Stomach (tissue), 9 donors: Measurements from ENCODE around the gene DRGX. TPM values are rescaled to one million over a fixed set of nuclear protein-coding genes. Genes with fewer than 3 reads are reported as not detected.

Source experiments
- DNase-seq, 2 donors: peaks; one replicate each; pipeline versions ENCODE4 v3.0.0 to v3.0.0-alpha.2; 2013 to 2019
- H3K27ac ChIP-seq, 5 donors: fragments of 200-600 bp in 4 of 5; sonication (generic) in 4 of 5; one replicate each; pipeline ENCODE4 v1.5.1; 2013 to 2019; ENCODE audit warnings: mild to moderate bottlenecking in 1 of 5, moderate library complexity in 1 of 5
- H3K27me3 ChIP-seq, 3 donors: fragments of 200-600 bp; sonication (generic); one replicate each; pipeline ENCODE4 v1.5.1; 2017 to 2019; ENCODE audit warnings: mixed run types in 1 of 3
- H3K36me3 ChIP-seq, 4 donors: fragments of 200-600 bp; sonication (generic); 1 replicate in 3 of 4; 2 replicates in 1 of 4; pipeline ENCODE4 v1.5.1; 2016 to 2019
- H3K4me1 ChIP-seq, 4 donors: fragments of 200-600 bp; sonication (generic); one replicate each; pipeline ENCODE4 v1.5.1; 2016 to 2019
- H3K4me3 ChIP-seq, 4 donors: fragments of 200-600 bp; sonication (generic) in 3 of 4; one replicate each; pipeline ENCODE4 v1.5.1; 2016 to 2019; ENCODE audit warnings: mild to moderate bottlenecking in 1 of 4
- H3K9me3 ChIP-seq, 4 donors: fragments of 200-600 bp; sonication (generic); one replicate each; pipeline ENCODE4 v1.5.1; 2016 to 2019
- EP300 ChIP-seq: sonication (generic); formaldehyde crosslinking; IDR thresholded peaks from one replicate; pipeline ENCODE4 v1.6.1; 2017; ENCODE audit warnings: antibody characterized with exemption
- POLR2A ChIP-seq, 4 donors: fragments of 450-650 bp; IDR thresholded peaks; one replicate each; pipeline ENCODE4 v1.6.1; 2016; ENCODE audit warnings: antibody characterized with exemption in 4 of 4, control low read depth in 2 of 4, mild to moderate bottlenecking in 1 of 4, moderate library complexity in 1 of 4
- POLR2AphosphoS5 ChIP-seq, 3 donors: sonication (generic); formaldehyde crosslinking; IDR thresholded peaks; one replicate each; pipeline ENCODE4 v1.6.1; 2016; ENCODE audit warnings: antibody characterized with exemption in 3 of 3
- WGBS, 5 donors: extraction: QIAGEN DNeasy Blood & Tissue Kit in 3 of 5; methylation state at CpG; one replicate each; pipeline versions ENCODE4 v1.1.5 to v1.1.7; 2013 to 2018; 5-methylcytosine and 5-hydroxymethylcytosine counted together
- intact Hi-C: fragments of 100-400 bp; cut with DNase I; formaldehyde crosslinking; loops from one replicate; pipeline ENCODE4 v1.15.1; 2023; ENCODE audit warnings: low total_unique reads
- polyA plus RNA-seq, 3 donors: library from polyadenylated mRNA; stranded (reverse); fragments of 200-250 nt; gene quantifications; one replicate each; pipeline ENCODE4 v1.2.3, GENCODE V29; 2013
- total RNA-seq, 5 donors: library from RNA; depleted of rRNA; stranded (reverse); fragments of >200 nt; gene quantifications; one replicate each; pipeline versions ENCODE4 v1.1.0 to v1.2.3, GENCODE V29; 2014 to 2016
- TF ChIP-seq, protein P1 (sequence below), 7 experiments: fragments of 450-650 bp in 4 of 7; fragments of 200-600 bp in 3 of 7; sonication (generic) in 3 of 7; IDR thresholded peaks; one replicate each; pipeline ENCODE4 v1.5.1; 2016 to 2019; ENCODE audit warnings: antibody characterized with exemption in 7 of 7, control low read depth in 2 of 7, mild to moderate bottlenecking in 1 of 7
- donor health status: healthy with polysubstance abuse.
- donor health status: Bipolar disorder and iron deficiency.
- donor health status: healthy.

DRGX gene
- total and polyA plus RNA-seq, 8 donors = not detected

DNA sequence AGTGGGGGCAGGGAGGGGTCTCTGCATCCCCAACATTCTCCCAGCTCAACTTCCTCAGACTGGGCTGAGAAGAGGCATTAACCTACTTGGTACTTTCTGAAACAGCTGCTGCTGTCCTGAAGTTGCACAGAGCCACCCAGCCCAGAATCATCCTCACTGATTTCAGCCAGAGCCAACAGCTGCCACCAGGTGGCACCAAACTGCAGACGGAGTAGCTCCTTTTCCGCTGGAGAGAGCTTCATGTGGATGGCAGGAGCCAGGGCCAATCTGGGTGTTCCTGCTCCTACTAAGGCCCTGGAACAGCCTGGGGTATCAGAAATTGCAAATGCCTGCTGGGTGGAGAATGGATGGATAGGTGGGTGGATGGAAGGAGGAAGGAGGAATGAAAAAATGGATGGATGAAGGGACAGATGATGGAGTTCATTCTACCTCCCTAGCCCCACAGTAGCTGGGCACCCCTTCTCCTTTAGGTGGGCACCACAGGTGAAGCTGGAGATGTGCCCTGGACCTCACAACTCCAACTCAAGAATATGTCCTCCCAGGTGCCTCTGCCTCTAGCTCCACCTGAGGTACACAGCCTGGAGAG is 11.8 kb upstream of the DRGX start:
- Histone ChIP-seq H3K9me3 (no peaks in the 10 kb centered on the region), H3K4me3 (no peak overlapping the region), H3K27me3 (peaks cover 0 to 79% (median 12%) of the 10 kb centered on the region in 3 donors), H3K27ac (no peak overlapping the region), H3K36me3 (no peaks in the 10 kb centered on the region), H3K4me1 (no peaks in the 10 kb centered on the region)
- intact Hi-C loops = loop anchor here (10.0 kb wide), 1 partner anchor 107 kb away; no protein-coding TSS in a partner anchor
- WGBS, 5 donors = 0 to 6% (median 2%) methylated on average over 2 of the region's 2 CpGs
- TF ChIP-seq, protein P1, sequence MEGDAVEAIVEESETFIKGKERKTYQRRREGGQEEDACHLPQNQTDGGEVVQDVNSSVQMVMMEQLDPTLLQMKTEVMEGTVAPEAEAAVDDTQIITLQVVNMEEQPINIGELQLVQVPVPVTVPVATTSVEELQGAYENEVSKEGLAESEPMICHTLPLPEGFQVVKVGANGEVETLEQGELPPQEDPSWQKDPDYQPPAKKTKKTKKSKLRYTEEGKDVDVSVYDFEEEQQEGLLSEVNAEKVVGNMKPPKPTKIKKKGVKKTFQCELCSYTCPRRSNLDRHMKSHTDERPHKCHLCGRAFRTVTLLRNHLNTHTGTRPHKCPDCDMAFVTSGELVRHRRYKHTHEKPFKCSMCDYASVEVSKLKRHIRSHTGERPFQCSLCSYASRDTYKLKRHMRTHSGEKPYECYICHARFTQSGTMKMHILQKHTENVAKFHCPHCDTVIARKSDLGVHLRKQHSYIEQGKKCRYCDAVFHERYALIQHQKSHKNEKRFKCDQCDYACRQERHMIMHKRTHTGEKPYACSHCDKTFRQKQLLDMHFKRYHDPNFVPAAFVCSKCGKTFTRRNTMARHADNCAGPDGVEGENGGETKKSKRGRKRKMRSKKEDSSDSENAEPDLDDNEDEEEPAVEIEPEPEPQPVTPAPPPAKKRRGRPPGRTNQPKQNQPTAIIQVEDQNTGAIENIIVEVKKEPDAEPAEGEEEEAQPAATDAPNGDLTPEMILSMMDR (IDR thresholded peaks at IDR 0.05) = peak in 5 of 7 experiments; percentile 58 to 80 (median 75)
- TF ChIP-seq POLR2A (IDR thresholded peaks at IDR 0.05) = no peak
- no peak for TF ChIP-seq EP300
- no peak for TF ChIP-seq POLR2AphosphoS5 (IDR thresholded peaks at IDR 0.05)
- peak; percentile 81 to 89 for DNase-seq

DNA sequence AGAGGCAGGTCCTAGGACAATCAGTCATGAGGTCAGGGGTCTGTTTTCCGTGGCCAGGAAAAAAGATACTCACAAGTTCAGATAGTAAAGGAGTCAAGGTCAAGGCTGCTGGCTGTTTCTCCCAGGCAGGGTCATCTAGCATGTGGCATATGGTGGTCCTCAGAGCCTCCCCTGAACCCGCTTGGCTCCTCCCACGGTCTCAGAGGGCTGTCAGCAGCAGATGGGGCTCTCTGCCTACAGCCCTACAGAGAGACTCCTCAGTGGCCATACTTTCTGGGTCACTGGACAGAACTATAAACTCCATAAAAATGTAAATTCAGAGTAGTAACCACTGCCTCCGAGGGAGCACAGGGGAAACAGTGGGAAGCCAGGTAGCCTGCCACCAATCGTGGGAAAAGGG is 11.3 kb upstream of the DRGX start:
- Histone ChIP-seq H3K36me3 (no peaks in the 10 kb centered on the region), H3K4me3 (no peak overlapping the region), H3K27me3 (peaks cover 0 to 83% (median 17%) of the 10 kb centered on the region in 3 donors), H3K27ac (no peak overlapping the region), H3K4me1 (no peaks in the 10 kb centered on the region), H3K9me3 (no peaks in the 10 kb centered on the region)
- WGBS, 5 donors = 67 to 75% (median 70%) methylated on average over 4 to 5 of the region's 5 CpGs
- TF ChIP-seq POLR2AphosphoS5 (IDR thresholded peaks at IDR 0.05) (no peak), EP300 (no peak), POLR2A (IDR thresholded peaks at IDR 0.05) (no peak)
- TF ChIP-seq, protein P1 (IDR thresholded peaks at IDR 0.05) = no peak
- intact Hi-C loops = loop anchor here (10.0 kb wide), 1 partner anchor 108 kb away; no protein-coding TSS in a partner anchor
- DNase-seq = no peak

DNA sequence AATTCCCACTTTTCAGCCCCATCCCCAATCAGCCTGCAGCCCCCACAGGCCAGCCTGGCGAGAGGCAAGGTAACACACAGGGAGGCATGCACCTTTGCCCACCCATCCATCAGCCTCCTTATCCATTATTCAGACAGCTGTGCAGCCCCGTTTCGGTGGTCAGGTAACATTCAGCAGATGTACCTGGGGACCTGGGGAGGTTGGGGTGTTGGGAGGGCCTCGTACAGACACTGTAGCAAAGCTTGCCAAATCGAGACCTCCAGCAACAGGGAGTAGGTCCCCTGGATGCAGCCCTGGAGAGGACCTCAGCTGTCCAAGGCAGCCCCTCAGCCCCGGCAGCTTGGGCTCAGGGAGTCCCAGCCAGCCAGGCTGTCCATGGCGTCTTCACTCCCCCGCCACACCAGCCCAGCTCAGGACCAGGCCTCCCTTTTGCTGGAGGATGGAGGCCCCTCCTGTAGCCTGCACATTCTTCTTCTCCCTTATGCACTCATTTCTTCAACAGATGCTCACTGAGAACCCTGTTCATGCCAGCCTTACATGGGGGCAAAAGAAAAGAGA is 8.5 kb upstream of the DRGX start:
- no peaks in the 10 kb centered on the region for H3K36me3 ChIP-seq
- WGBS, 5 donors = 48 to 66% (median 59%) methylated on average over 6 to 8 of the region's 8 CpGs
- intact Hi-C loops = loop anchor here (10.0 kb wide), 1 partner anchor 110 kb away; no protein-coding TSS in a partner anchor

DNA sequence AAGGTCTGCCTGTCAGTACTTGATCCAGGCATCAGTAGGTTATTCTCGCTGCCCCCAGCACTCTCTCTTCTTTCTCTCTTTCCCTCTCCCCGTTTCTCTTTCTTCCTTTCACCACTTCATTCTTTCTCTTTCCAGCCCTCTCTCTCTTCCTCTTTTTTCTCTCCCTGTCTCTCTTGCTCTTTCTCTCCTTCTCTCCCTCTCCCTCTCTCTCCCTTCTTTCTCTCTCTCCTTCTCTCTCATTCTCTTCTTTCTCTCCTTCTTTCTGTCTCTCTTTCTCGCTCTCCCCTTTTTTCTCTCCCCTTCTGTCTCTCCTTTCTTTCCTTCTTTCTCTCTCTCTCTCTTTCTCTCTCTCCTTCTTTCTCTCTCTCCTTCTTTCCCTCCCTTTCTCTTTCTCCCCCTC is 7.5 kb upstream of the DRGX start:
- Histone ChIP-seq H3K9me3 (no peaks in the 10 kb centered on the region), H3K27me3 (peaks cover 2 to 96% (median 30%) of the 10 kb centered on the region in 3 donors), H3K36me3 (no peaks in the 10 kb centered on the region), H3K4me3 (no peak overlapping the region), H3K27ac (no peak overlapping the region), H3K4me1 (peaks cover 2 to 6% (median 3%) of the 10 kb centered on the region in 4 donors)
- intact Hi-C loops = loop anchor here (10.0 kb wide), 1 partner anchor 111 kb away; no protein-coding TSS in a partner anchor
- no peak for DNase-seq
- WGBS, 5 donors = 54 to 62% (median 61%) methylated on average over 3 of the region's 3 CpGs
- TF ChIP-seq POLR2AphosphoS5 (IDR thresholded peaks at IDR 0.05) = no peak
- no peak for TF ChIP-seq POLR2A (IDR thresholded peaks at IDR 0.05)
- TF ChIP-seq, protein P1 (IDR thresholded peaks at IDR 0.05) = no peak
- no peak for TF ChIP-seq EP300

More for the DNA sequence above, 8.5 kb upstream of the DRGX start:
- Histone ChIP-seq H3K4me3 (no peak overlapping the region), H3K9me3 (no peaks in the 10 kb centered on the region), H3K4me1 (no peaks in the 10 kb centered on the region), H3K27me3 (peaks cover 0 to 95% (median 19%) of the 10 kb centered on the region in 3 donors), H3K27ac (no peak overlapping the region)
- no peak for DNase-seq
- TF ChIP-seq POLR2AphosphoS5 (IDR thresholded peaks at IDR 0.05) (no peak), POLR2A (IDR thresholded peaks at IDR 0.05) (no peak), EP300 (no peak)
- TF ChIP-seq, protein P1 (IDR thresholded peaks at IDR 0.05) = no peak
